ENCODE results near the gene WDR6. TPM values are rescaled to one million over a fixed set of nuclear protein-coding genes. Genes with fewer than 3 reads are reported as not detected.
"Not testable (repeated sequence)": the region's sequence is repeated elsewhere in the genome, so short reads cannot be mapped to it uniquely, and the experiment has no call there.

WDR6 gene
- total RNA-seq, 1 experiment from 2014 or later, result 27.8 TPM

DNA sequence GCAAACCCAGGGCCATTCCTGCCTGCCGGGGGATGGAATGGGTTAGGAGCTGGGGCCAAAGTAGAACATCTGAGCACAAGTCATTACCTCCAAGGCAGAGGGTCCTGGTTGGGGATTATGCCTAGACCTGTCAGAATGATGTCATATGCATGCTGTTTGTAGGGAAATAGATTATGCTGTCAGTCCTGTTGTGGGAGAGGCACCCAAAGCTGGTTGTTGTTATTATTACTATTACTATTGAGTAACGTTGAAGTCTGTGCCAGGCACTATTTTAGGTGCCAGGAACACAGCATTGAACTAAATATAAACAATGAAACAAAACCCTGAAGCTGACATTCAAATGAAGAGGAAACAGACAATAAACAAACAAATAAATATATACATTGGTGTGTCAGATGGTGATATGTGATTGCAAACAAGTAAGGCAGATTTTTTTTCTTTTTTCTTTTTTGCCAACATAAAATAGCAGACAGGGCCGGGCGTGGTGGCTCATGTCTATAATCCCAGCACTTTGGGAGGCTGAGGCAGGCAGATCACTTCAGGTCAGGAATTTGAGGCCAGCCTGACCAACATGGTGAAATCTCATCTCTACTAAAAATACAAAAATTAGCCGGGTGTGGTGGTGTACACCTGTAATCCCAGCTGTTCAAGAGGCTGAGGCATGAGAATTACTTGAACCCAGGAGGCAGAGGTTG, 15.2 kb upstream of the WDR6 start:
- DNase-seq (ENCODE audit: extremely low read depth, low read depth), result no peak

DNA sequence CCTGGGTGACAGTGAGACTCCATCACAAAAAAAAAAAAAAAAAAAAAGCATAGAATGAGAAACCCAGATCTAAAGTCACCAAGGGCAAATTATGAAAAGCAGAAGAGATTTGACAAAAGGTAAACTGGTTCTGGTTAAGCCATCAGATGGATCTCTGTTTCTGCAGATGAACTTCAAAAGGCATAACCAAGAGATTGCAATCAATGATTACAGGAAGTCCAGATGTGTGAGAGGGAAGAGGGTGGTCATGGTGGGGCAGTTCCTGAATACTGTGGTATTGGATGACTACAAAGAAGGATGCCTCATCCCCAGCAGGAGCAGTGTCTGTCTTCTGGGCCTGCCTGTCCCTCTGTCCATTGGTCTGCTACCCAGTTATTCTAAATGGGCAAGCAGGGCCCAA, 13.4 kb upstream of the WDR6 start:
- DNase-seq (ENCODE audit: extremely low read depth, low read depth), result no peak

DNA sequence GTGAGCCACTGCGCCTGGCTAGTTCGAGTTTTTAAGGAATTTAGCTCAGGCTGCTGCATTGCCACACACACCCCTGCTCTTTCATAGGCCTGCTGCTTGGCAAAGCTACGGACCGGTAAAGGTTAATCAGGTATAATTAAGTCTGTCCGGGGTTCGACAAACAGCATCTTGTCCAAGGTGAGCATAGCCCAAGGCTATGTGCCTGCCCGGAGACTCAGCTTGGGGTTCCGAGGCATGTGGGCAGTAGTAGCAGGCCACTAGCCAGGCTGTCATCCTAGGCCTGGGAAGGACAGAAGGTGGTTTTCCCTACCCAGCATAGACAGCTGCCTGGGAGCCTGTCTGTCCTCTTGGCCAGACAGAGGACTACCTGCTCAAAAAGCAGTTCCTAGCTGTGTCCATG, 10.6 kb upstream of the WDR6 start:
- DNase-seq (ENCODE audit: extremely low read depth, low read depth), result no peak

DNA sequence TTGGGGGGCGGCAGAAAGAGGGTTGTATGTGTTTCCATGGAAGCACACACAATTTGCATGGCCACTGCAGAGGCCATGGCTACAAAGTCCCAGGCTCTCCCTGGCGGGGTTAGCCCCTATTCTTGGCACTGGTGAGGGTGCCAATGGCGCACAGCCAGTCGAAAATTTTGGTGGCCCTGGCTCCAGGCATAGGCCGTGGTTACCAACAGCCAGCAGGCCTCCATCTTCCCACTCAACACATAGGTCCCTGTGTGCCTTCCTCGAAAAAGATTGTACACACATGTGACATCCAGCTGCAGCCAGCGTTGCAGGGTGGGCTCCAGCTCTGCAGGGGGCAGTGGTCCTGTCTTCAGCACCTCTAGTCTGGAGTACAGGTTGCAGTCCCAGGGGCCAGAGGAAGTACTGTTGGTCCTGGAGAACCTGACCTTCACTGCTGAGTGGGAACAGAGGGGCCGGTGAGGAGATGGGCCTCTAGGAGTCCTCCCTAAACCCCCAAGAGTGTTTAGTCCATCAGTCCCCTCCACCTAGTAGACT, 10.0 kb upstream of the WDR6 start:
- DNase-seq (ENCODE audit: extremely low read depth, low read depth), result no peak

DNA sequence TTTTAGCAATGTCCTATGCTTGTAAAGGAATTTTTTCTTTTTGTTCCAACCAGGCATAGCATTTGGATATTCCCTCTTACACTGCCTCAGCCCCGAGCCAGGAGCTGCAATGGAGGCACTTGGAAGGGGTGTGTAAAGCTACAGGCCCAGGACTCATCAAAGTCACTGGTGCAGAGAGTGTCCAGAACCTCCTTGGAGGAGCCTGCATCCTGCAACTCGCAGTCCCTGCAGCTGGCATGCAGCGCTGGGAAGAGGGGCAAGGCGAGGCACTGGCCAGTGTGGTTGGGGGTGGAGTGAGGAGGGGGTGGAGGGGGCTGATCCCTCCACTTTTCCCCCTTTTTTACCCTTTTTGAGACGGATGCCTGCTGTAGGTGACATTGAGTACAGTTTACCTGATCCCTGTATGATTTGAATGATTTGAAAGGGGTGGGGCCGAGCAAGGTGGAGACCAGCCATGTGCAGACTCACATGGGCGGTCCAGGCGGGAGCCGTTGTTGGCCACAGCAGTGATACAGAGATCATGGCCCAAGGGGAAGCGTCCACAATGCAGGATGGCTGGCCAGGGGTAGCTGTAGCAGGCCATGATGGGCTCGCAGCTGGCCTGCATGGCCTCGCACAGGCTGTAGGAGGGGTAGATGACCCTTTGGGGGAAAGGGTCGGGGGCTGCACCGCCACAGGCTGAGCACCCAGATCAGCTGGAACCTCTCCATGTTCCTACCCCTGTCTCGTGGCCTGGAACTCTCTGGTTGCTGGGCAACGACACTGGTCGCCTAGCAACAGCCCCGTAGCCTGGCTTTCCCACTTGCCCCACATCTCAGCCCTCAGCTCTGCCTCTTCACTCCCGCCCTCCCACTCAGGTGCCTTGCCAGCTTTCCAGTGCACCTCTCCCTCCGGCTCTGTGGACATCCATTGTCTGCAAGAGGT, 9.2 kb upstream of the WDR6 start:
- no peak for DNase-seq (ENCODE audit: extremely low read depth, low read depth)

DNA sequence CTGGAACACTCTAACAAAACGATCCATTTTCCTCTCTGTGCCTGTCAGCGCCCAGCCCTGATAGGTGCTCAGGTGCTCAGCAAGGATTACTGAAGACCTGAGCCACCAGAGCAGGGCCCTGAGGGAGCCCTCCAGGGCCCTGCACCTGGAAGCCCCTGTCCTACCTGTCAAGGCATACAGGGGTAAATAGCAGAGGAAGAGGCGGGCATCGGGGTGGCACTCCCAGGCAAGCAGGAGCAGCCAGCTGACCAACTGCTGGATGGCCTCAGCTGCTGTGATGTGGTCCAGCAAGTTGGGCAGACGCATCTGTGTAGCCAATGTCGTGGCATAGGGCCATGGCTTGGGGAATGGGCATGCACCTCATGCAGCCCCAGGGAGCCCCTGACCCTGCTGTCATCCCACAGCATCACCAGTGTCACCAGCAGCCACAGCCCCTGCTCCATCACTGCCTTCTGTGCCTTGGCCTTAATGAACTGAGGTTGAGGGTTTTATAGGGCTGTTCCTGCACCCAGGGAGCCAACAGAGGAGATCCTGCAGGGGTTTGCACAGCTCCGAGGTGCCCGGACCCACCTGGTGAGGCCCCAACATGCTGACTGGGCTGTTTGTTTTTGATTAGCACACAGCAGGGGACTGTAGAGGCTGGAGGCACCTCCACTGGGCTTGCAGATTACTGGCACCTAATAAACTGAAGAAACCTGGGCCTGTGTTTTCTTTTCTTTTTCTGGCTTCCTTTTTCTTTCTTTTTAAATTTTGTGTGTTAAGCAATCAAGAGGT, 7.9 kb upstream of the WDR6 start:
- no peak for DNase-seq (ENCODE audit: extremely low read depth, low read depth)

DNA sequence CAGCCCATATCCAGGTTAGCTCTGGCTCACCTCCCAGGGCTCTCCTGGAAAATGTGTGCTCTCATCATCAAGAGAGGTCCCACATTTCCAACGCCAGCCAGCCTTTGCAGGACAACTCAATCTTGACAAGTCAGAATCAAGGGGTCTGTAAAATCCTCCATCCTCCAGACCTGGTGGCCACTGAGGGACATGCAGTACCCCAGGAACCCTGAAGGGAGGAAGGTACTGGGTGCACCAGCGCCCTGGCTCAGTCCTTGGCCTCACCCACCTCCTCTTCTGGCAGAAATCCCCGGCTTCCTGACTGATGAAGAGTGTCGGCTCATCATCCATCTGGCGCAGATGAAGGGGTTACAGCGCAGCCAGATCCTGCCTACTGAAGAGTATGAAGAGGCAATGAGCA, 6.0 kb upstream of the WDR6 start:
- DNase-seq (ENCODE audit: extremely low read depth, low read depth), result no peak

DNA sequence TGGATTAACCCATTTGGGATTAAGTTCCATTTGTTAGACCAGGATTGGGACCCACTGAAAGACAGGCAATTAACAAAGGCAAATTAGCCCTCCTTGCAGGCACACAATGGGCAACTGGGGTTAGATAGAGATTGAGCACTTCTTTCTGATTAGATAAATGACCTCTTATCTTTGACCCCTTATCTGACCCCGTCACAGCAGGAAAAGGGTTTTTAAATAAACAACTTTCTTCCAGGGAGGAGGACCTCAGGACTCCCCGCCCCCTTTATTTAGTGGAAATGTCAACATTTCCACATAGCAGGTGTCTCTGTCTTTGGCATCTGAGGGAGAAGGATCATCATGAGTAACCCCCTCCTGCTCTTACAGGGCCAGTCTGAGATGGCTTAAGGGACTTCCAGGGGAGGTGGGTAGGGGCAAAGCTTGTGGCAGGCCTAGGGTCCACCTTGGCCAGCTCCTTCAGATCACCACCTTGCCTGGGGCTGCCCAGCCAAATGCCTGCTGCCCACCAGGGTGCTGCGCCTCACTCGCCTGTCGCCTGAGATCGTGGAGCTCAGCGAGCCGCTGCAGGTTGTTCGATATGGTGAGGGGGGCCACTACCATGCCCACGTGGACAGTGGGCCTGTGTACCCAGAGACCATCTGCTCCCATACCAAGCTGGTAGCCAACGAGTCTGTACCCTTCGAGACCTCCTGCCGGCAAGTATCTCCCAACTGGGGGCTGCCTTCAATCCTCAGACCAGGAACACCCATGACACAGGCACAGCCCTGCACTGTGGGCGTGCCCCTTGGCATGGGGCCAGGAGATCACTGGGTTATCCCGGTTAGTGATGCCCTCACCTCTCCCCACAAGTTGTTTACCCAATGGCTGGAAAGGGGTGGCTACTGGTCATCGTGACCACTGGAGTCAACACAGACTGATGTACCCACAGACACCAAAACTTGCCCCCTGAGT, 2.6 kb upstream of the WDR6 start:
- DNase-seq (ENCODE audit: extremely low read depth, low read depth), result no peak

DNA sequence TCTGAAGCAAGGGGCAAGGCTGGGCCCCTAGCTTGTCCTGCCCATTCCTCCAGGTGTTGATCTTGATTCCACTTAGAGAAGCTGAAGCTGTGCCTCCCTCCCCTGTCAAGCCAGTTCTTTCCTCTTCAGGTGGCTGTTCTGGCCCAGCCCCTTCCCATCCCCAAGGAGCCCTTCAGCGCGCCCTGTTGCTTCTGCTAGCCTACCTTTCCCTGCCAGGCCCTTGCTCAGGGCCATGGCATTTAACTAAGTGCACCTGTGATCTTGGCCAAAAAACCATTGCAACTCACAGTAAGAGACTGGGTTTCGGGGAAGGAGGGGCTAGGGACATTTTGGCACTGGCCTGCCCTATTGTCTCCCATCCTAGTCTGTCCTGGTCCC, 1.9 kb upstream of the WDR6 start:
- no peak for DNase-seq (ENCODE audit: extremely low read depth, low read depth)

DNA sequence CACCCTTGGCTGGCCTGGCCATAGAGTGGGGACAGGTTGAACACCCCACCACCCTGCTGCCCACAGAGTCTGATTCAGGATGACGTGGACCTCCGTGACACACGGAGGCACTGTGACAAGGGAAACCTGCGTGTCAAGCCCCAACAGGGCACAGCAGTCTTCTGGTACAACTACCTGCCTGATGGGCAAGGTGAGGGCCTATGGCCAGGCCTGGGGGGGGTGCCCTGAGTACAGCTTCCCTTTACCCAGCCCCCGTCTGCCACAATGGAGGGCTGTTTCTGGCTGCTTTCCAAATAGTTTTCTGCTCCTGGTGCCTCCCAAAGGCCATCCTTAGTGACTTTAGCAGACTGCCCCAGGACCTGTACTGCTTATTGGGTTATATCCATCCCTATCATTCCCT, 1.2 kb upstream of the WDR6 start:
- no peak for DNase-seq (ENCODE audit: extremely low read depth, low read depth)

DNA sequence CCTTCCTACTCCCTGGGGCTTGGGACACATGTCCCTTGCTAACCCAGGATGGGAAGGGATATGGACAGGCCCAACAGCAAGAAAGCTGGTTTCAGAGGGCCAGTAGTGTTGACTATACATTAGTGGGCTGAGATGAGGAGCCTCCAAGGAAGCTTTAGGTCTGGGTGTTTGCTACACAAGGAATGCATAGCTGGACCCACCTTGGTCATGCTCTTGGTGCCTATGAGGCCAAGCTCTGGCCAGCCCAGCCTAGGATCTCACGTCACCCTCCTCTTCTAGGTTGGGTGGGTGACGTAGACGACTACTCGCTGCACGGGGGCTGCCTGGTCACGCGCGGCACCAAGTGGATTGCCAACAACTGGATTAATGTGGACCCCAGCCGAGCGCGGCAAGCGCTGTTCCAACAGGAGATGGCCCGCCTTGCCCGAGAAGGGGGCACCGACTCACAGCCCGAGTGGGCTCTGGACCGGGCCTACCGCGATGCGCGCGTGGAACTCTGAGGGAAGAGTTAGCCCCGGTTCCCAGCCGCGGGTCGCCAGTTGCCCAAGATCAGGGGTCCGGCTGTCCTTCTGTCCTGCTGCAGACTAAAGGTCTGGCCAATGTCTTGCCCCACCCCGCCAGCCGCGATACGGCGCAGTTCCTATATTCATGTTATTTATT, 653 bp upstream of the WDR6 start:
- no peak for DNase-seq (ENCODE audit: extremely low read depth, low read depth)

DNA sequence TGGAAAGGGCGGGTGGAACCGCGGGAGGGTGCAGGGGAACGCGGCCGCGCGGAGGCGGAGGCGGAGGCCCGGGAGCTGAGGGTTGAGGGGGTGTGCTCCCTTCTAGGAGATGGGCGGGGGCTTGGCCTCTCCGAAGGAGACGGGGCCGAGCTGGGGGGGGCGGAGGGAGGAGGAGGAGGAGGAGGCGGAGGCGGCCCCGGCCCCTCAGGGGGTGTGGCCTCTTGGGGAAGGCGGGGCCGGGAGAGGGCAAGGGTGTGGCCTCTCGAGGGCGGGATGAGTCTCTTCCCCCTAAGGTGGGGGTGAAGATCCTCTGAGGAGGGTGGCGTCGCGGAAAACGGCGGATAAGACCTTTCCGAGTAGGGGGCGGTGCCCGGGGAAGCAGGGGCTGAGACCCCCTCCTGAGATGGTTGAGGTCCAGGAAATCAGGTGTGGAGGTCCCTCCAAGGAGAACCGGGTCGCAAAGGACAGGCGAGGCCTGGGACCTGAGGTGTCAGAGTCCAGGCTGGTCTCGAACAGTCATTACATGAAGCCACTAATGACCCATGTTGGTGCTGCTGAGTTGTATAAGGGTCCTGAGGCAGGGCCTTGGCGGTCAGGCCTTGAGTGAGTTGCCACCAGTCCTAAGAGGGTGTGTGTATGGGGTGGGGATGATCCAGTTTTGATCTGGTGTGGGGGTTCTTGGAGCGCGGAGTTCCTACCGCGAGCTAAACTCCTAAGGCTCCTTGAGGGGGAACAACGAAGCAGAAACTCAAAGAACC, 759 bp downstream of the WDR6 start:
- peak; percentile 78 for DNase-seq (ENCODE audit: extremely low read depth, low read depth)

DNA sequence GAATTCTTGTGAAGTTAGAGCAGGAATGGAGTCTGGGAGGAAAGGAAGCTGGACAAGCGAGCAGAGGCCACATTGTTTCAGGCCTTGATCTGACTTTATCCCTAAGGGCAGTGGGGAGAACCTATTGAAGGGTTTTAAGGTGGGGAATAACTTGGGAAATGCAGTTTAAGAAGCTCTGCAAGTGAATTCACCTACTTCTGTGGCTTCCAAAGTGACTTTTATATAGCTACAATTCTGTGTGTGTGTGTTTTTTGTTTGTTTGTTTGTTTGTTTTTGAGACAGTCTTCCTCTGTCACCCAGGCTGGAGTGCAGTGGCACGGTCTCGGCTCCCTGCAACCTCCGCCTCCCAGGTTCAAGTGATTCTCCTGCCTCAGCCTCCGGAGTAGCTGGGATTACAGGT, 1.4 kb downstream of the WDR6 start:
- DNase-seq (ENCODE audit: extremely low read depth, low read depth), result not testable (repeated sequence)

DNA sequence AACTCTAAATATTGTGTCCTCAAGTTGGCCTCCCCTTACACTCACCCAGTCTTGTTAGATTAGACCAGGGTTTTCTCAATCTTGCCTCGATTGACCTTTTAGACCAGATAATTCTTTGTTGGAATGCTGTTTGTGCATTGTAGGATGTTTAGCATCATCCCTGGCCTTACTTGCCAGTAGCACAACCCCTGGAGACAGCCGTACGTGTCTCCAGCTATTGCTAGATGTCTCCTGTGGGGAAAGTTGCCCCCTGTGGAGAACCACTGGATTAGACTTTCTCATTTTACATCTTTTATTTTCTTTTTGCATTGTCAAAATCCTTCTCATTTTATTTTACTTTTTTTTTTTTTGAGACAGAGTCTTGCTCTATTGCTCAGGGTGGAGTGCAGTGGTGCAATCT, 2.2 kb downstream of the WDR6 start:
- no peak for DNase-seq (ENCODE audit: extremely low read depth, low read depth)

DNA sequence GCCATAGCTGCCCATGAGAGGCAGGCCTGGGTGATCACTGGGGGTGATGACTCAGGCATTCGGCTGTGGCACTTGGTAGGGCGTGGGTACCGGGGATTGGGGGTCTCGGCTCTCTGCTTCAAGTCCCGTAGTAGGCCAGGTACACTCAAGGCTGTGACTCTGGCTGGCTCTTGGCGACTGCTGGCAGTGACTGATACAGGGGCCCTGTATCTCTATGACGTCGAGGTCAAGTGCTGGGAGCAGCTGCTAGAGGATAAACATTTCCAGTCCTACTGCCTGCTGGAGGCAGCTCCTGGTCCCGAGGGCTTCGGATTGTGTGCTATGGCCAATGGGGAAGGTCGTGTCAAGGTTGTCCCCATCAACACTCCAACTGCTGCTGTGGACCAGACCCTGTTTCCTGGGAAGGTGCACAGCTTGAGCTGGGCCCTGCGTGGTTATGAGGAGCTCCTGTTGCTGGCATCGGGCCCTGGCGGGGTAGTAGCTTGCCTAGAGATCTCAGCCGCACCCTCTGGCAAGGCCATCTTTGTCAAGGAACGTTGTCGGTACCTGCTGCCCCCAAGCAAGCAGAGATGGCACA, 5.3 kb downstream of the WDR6 start:
- DNase-seq (ENCODE audit: extremely low read depth, low read depth), result no peak

DNA sequence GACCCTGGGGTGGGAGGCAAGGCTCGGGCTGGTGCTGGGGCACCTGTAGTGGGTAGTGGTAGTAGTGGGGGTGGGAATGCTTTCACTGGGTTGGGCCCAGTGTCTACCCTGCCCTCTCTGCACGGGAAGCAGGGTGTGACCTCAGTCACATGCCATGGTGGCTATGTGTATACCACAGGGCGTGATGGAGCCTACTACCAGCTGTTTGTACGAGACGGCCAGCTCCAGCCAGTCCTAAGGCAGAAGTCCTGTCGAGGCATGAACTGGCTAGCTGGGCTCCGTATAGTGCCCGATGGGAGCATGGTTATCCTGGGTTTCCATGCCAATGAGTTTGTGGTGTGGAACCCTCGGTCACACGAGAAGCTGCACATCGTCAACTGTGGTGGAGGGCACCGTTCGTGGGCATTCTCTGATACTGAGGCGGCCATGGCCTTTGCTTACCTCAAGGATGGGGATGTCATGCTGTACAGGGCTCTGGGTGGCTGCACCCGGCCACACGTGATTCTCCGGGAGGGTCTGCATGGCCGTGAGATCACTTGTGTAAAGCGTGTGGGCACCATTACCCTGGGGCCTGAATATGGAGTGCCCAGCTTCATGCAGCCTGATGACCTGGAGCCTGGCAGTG, 6.0 kb downstream of the WDR6 start:
- no peak for DNase-seq (ENCODE audit: extremely low read depth, low read depth)

DNA sequence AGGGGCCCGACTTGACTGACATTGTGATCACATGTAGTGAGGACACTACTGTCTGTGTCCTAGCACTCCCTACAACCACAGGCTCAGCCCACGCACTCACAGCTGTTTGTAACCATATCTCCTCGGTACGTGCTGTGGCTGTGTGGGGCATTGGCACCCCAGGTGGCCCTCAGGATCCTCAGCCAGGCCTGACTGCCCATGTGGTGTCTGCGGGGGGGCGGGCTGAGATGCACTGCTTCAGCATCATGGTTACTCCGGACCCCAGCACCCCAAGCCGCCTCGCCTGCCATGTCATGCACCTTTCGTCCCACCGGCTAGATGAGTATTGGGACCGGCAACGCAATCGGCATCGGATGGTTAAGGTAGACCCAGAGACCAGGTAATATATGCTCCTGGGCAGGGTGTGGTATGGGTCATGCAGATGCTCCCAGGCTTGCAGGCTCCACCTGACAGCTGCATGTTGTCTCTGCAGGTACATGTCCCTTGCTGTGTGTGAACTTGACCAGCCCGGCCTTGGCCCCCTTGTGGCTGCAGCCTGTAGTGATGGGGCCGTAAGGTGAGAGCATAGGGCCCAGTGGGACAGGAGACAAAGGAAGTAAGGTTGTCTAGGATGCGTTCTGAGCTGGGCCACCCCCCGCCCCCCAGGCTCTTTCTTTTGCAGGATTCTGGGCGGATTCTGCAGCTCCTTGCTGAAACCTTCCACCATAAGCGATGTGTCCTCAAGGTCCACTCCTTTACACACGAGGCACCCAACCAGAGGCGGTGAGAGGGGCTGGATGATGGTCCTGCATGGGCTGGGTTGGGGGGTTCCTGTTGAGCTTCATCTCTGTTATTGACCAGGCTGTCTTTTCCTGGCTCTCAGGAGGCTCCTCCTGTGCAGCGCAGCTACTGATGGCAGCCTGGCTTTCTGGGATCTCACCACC, 6.8 kb downstream of the WDR6 start:
- no peak for DNase-seq (ENCODE audit: extremely low read depth, low read depth)

Data from NCI-H460 (cell line).